ENCODE results near the gene CD47.

Gene CD47

DNA sequence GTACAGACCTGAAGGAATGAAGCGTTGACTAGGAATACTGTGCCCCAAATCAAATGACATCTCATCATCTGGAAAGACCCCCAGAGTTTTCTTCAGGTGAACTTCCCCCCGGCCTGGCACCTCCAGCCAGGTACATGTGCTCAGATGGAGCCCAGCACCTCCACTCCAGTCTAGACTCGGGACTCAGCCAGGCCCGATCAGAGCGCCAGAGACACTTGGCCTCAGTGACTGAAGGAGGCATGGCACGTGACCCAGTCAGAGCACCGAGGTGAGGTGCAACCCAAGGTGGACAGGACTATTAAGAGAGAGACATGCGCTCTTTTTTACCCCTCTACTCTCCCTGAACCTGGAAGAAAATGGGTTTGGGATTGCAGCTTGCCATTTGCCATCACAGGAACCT lies 48.5 kb downstream of the CD47 start:
- H3K4me3 ChIP-seq (ENCODE audit: low read depth, low read length) = no peak overlapping the region
- TF ChIP-seq, protein P1, sequence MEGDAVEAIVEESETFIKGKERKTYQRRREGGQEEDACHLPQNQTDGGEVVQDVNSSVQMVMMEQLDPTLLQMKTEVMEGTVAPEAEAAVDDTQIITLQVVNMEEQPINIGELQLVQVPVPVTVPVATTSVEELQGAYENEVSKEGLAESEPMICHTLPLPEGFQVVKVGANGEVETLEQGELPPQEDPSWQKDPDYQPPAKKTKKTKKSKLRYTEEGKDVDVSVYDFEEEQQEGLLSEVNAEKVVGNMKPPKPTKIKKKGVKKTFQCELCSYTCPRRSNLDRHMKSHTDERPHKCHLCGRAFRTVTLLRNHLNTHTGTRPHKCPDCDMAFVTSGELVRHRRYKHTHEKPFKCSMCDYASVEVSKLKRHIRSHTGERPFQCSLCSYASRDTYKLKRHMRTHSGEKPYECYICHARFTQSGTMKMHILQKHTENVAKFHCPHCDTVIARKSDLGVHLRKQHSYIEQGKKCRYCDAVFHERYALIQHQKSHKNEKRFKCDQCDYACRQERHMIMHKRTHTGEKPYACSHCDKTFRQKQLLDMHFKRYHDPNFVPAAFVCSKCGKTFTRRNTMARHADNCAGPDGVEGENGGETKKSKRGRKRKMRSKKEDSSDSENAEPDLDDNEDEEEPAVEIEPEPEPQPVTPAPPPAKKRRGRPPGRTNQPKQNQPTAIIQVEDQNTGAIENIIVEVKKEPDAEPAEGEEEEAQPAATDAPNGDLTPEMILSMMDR (IDR thresholded peaks at IDR 0.05; ENCODE audit: borderline replicate concordance, insufficient read depth, low read depth, low read length) = no peak

GRCh38 chr3:108041253-108041652 lies 49.6 kb downstream of the CD47 start:
- no peak overlapping the region for H3K4me3 ChIP-seq (ENCODE audit: low read depth, low read length)
- TF ChIP-seq, protein P1 (IDR thresholded peaks at IDR 0.05; ENCODE audit: borderline replicate concordance, insufficient read depth, low read depth, low read length) = no peak

GRCh38 chr3:108037770-108038169 lies 53.1 kb downstream of the CD47 start:
- H3K4me3 ChIP-seq (ENCODE audit: low read depth, low read length) = no peak overlapping the region
- TF ChIP-seq, protein P1 (IDR thresholded peaks at IDR 0.05; ENCODE audit: borderline replicate concordance, insufficient read depth, low read depth, low read length) = no peak

DNA sequence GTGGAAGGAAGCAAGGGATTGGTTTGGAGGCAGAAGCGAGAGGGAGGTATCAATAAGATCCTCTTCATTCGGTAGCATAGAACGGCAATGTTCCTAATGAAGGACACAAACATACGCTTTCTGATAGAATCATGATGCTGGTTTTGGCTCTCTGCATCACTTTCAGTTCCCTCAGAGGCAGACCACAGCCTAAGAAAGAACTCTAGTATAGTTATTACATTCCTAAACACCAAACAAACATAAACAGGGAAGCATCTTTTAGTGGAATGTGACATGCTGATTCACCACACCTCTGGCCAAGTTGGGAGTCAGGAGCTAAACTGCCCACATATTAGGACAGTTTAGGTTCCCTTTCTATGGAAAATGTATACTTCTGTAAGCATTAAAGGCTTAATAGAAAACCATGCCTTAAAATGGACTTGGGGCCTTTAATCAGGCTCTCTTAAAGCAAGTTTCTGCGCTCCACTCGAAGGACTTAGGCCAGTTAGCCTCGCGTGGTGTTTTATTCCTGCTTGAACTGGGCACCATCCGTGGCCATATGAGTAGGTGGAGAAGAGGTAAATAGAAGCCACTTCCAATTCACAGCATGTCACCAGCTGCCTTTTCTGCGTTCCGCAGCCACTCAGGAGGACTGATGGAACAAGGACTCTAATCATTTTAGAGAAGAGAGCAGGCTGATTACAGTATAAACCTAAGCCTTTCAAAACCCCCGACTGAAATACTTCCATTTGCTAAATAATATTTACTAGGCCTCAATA lies 53.7 kb downstream of the CD47 start:
- TF ChIP-seq, protein P1 (IDR thresholded peaks at IDR 0.05; ENCODE audit: borderline replicate concordance, insufficient read depth, low read depth, low read length) = no peak
- H3K4me3 ChIP-seq (ENCODE audit: low read depth, low read length) = no peak overlapping the region

DNA sequence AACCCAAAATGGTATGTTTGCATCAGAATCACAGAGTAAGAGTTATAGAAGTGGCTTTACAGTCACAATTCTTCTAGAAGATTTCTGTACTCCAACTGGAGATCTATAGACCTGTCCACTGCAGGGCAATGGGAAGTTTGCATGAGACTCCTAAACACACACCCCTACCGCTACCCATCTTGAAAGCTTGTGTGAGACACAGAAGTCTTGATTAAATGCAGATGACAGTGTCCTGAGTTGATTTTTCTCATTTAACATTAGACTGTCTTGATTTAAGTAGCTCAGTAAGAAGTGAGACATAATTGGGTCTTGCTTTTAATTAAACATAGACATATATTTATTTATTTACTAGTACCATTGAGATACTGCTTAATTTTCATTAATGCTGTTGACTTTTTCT lies 54.4 kb downstream of the CD47 start:
- TF ChIP-seq, protein P1 (IDR thresholded peaks at IDR 0.05; ENCODE audit: borderline replicate concordance, insufficient read depth, low read depth, low read length) = no peak
- H3K4me3 ChIP-seq (ENCODE audit: low read depth, low read length) = no peak overlapping the region

GRCh38 chr3:108035751-108036150 lies 55.1 kb downstream of the CD47 start:
- H3K4me3 ChIP-seq (ENCODE audit: low read depth, low read length) = no peak overlapping the region
- TF ChIP-seq, protein P1 (IDR thresholded peaks at IDR 0.05; ENCODE audit: borderline replicate concordance, insufficient read depth, low read depth, low read length) = no peak

DNA sequence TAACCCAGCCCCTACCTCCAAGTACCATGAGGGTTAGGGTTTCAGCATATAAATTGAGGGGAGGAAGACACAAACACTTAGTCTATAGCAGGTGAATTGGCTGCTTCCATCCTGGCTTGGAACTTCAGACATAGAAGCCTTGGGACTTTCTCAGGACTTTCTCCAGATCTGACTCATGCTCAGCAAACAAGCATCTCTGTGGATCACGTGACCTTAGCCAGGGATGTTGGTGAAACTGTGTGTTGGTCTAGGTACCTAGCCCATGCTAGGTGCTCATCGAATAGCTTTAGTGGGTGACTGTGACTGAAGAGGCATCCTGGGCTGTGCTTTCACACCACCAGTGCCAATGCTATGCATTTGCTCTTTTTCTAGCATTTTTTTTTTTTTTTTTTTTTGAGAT lies 58.9 kb downstream of the CD47 start:
- TF ChIP-seq, protein P1 (IDR thresholded peaks at IDR 0.05; ENCODE audit: borderline replicate concordance, insufficient read depth, low read depth, low read length) = no peak
- no peak overlapping the region for H3K4me3 ChIP-seq (ENCODE audit: low read depth, low read length)

All from GM12875 (cell line).